Loucy (cell line): ENCODE results near the gene RPS6KB2.

Source experiments
- H2AFZ ChIP-seq: fragments of 200-600 bp; sonication (generic); 2 replicates; pipeline ENCODE4 v1.6.0; 2016; ENCODE audit warnings: antibody characterized with exemption, mild to moderate bottlenecking, low read length, moderate library complexity
- H3F3A ChIP-seq: fragments of 200-600 bp; 2 replicates; pipeline ENCODE4 v1.6.0; 2016; ENCODE audit warnings: antibody characterized with exemption, low read depth, mild to moderate bottlenecking
- H3K27me3 ChIP-seq: fragments of 200-600 bp; sonication (generic); 2 replicates; pipeline ENCODE4 v1.6.1; 2014; ENCODE audit warnings: low read length, mild to moderate bottlenecking; ENCODE audit not compliant: insufficient read depth, poor library complexity, severe bottlenecking
- H3K36me3 ChIP-seq: fragments of 200-600 bp; sonication (generic); 2 replicates; pipeline ENCODE4 v1.6.1; 2016; ENCODE audit warnings: low read length; ENCODE audit not compliant: insufficient read depth
- H3K4me1 ChIP-seq: fragments of 200-600 bp; sonication (generic); 2 replicates; pipeline ENCODE4 v1.5.1; 2014; ENCODE audit warnings: low read length, mild to moderate bottlenecking; ENCODE audit not compliant: insufficient read depth, poor library complexity, severe bottlenecking
- H3K4me2 ChIP-seq: fragments of 200-600 bp; sonication (generic); 2 replicates; pipeline ENCODE4 v1.6.0; 2014; ENCODE audit warnings: antibody characterized with exemption, low read length, low read depth, mild to moderate bottlenecking; ENCODE audit not compliant: poor library complexity, severe bottlenecking
- H3K4me3 ChIP-seq: fragments of 200-600 bp; sonication (generic); 2 replicates; pipeline ENCODE4 v1.5.1; 2014; ENCODE audit warnings: low read length, mild to moderate bottlenecking, mixed read lengths; ENCODE audit not compliant: poor library complexity, severe bottlenecking
- H3K79me2 ChIP-seq: fragments of 200-600 bp; sonication (generic); 2 replicates; pipeline ENCODE4 v1.6.1; 2014; ENCODE audit warnings: low read length; ENCODE audit not compliant: insufficient read depth
- H3K9ac ChIP-seq: fragments of 200-600 bp; sonication (generic); 2 replicates; pipeline ENCODE4 v1.6.0; 2014; ENCODE audit warnings: mild to moderate bottlenecking, low read depth, low read length, moderate library complexity; ENCODE audit not compliant: poor library complexity, severe bottlenecking
- H3K9me2 ChIP-seq: fragments of 200-600 bp; sonication (generic); replicated peaks from 2 replicates; pipeline ENCODE4 v1.6.1; 2016; ENCODE audit warnings: low read depth, low read length, mixed read lengths
- H3K9me3 ChIP-seq: fragments of 200-600 bp; sonication (generic); 2 replicates; pipeline ENCODE4 v1.6.1; 2014; ENCODE audit warnings: mild to moderate bottlenecking, antibody characterized with exemption, low read length, low read depth; ENCODE audit not compliant: insufficient read depth
- H4K20me1 ChIP-seq: fragments of 200-600 bp; sonication (generic); 2 replicates; pipeline ENCODE4 v1.6.0; 2014; ENCODE audit warnings: antibody characterized with exemption, low read length, mild to moderate bottlenecking; ENCODE audit not compliant: insufficient read depth, poor library complexity, severe bottlenecking
- EZH2phosphoT487 ChIP-seq: fragments of 200-600 bp; IDR thresholded peaks from 2 replicates; pipeline ENCODE4 v1.6.1; 2018; ENCODE audit warnings: antibody characterized with exemption, mild to moderate bottlenecking, moderate library complexity, borderline replicate concordance
- TF ChIP-seq, protein P1 (sequence below): fragments of 200-600 bp; sonication (generic); conservative IDR thresholded peaks from 2 replicates; pipeline ENCODE4 v1.5.1; 2014; ENCODE audit warnings: mild to moderate bottlenecking, antibody characterized with exemption, low read length

Gene RPS6KB2

DNA sequence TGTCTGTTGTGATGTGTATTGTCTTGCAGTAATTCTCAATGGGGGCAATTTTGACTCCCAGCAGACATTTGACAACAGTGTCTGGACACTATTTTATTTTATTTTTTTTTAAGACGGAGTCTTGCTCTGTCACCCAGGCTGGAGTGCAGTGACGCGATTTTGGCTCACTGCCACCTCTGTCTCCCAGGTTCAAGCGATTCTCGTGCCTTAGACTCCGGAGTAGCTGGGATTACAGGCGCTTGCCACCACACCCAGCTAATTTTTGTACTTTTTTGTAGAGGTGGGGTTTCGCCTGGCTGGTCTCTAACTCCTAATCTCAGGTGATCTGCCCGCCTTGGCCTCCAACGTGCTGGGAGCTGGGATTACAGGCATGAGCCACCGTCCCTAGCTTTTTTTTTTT is 1.4 kb downstream of the RPS6KB2 start:
- H3K9me3 ChIP-seq = no peaks in the 10 kb centered on the region
- peaks cover 9% of the 10 kb centered on the region; the same call in 1 of the 2 replicates for H3K36me3 ChIP-seq
- no peak overlapping the region for H3K9ac ChIP-seq
- TF ChIP-seq, protein P1, sequence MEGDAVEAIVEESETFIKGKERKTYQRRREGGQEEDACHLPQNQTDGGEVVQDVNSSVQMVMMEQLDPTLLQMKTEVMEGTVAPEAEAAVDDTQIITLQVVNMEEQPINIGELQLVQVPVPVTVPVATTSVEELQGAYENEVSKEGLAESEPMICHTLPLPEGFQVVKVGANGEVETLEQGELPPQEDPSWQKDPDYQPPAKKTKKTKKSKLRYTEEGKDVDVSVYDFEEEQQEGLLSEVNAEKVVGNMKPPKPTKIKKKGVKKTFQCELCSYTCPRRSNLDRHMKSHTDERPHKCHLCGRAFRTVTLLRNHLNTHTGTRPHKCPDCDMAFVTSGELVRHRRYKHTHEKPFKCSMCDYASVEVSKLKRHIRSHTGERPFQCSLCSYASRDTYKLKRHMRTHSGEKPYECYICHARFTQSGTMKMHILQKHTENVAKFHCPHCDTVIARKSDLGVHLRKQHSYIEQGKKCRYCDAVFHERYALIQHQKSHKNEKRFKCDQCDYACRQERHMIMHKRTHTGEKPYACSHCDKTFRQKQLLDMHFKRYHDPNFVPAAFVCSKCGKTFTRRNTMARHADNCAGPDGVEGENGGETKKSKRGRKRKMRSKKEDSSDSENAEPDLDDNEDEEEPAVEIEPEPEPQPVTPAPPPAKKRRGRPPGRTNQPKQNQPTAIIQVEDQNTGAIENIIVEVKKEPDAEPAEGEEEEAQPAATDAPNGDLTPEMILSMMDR = no peak
- TF ChIP-seq EZH2phosphoT487 = no peak
- no peaks in the 10 kb centered on the region for H3K9me2 ChIP-seq
- H3K27me3 ChIP-seq = no peaks in the 10 kb centered on the region
- peak overlapping the region; percentile 97 for H3K4me2 ChIP-seq
- peaks cover 5% of the 10 kb centered on the region; the same call in 1 of the 2 replicates for H3F3A ChIP-seq
- peak overlapping the region; percentile 79 for H3K4me3 ChIP-seq
- H2AFZ ChIP-seq = no peak overlapping the region
- H3K4me1 ChIP-seq = peaks cover 37% of the 10 kb centered on the region
- H3K79me2 ChIP-seq = peaks cover 59% of the 10 kb centered on the region
- H4K20me1 ChIP-seq = peaks cover 38% of the 10 kb centered on the region

DNA sequence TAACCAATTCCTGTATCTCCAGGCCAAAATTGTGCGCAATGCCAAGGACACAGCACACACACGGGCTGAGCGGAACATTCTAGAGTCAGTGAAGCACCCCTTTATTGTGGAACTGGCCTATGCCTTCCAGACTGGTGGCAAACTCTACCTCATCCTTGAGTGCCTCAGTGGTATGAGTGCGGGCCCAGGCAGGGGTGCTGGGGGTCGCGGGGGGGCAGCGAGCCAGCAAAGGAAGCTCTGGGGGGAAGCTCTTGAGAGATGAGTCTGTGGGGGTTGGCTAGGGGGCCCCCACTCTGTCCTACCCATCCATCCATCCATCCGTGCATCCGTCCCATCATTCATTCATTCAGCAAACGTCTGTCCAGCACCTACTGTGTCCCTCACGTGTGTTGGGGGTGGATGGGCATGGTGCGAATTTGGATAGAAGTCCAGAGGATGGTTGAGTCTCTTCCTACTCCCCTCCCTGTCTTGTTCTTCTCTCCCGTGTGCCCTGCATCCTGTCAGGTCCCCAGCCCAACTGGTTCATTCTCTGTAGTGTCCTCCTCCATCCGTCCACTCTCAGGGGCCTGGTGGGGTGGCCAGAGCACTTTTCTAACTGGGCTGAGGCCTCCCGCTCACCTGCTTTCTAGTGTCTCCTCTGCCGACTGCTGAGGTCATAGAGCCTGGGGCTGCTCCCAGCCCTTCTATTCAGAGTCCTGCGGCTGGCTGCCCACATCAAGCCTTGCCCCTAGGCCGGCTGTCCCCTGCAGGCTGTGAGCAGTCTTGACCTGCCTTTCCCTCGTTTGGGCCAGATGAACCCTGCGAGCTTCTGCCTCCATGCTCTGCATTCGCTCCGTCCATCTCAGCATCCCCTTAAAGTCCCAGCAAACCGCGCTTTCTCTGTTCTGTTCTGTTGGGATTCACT is 3.3 kb downstream of the RPS6KB2 start:
- H3K9ac ChIP-seq = no peak overlapping the region
- H3K79me2 ChIP-seq = peaks cover 78% of the 10 kb centered on the region
- H3K36me3 ChIP-seq = peaks cover 20% of the 10 kb centered on the region; the same call in 1 of the 2 replicates
- H3K27me3 ChIP-seq = no peaks in the 10 kb centered on the region
- H3K9me2 ChIP-seq = no peaks in the 10 kb centered on the region
- H3K9me3 ChIP-seq = no peaks in the 10 kb centered on the region
- H4K20me1 ChIP-seq = peaks cover 57% of the 10 kb centered on the region
- TF ChIP-seq, protein P1 = no peak
- TF ChIP-seq EZH2phosphoT487 = no peak
- H3K4me1 ChIP-seq = peaks cover 51% of the 10 kb centered on the region
- 0 out of 2 replicates have a peak, but pooled peaks cover 2% of the 10 kb centered on the region for H3F3A ChIP-seq
- no peak overlapping the region for H3K4me3 ChIP-seq
- H2AFZ ChIP-seq = no peak overlapping the region
- H3K4me2 ChIP-seq = peak overlapping the region; percentile 16

DNA sequence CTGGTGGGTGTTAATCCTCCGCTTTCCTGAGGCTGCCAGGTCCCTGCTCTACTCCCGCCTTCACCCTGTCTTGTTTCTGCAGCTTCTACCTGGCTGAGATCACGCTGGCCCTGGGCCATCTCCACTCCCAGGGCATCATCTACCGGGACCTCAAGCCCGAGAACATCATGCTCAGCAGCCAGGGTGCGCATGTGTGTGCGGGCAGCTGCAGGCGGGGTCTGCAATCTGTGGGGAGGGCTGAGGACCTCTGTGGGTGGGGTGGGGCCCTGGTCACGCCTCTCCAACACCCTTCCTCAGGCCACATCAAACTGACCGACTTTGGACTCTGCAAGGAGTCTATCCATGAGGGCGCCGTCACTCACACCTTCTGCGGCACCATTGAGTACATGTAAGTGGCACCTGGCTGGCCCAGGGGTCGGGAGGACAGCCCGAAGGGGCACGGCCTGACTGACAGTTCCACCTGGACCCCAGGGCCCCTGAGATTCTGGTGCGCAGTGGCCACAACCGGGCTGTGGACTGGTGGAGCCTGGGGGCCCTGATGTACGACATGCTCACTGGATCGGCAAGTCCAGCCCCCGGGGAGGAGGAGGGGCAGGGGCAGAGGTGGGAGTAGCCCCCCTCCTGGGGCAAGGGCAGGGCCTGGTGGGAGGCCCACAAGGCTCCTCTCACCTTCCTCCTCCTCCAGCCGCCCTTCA is 4.5 kb downstream of the RPS6KB2 start:
- H3K4me3 ChIP-seq = no peak overlapping the region
- H4K20me1 ChIP-seq = peaks cover 59% of the 10 kb centered on the region
- peaks cover 20% of the 10 kb centered on the region; the same call in 1 of the 2 replicates for H3K36me3 ChIP-seq
- no peak overlapping the region for H2AFZ ChIP-seq
- TF ChIP-seq EZH2phosphoT487 = no peak
- peaks cover 48% of the 10 kb centered on the region for H3K4me1 ChIP-seq
- peak overlapping the region; percentile 96 for H3K4me2 ChIP-seq
- peaks cover 90% of the 10 kb centered on the region for H3K79me2 ChIP-seq
- no peaks in the 10 kb centered on the region for H3K9me2 ChIP-seq
- no peaks in the 10 kb centered on the region for H3K9me3 ChIP-seq
- no peaks in the 10 kb centered on the region for H3K27me3 ChIP-seq
- 0 out of 2 replicates have a peak, but pooled peaks cover 4% of the 10 kb centered on the region for H3F3A ChIP-seq
- no peak overlapping the region for H3K9ac ChIP-seq
